HAP-1 (cell line): Measurements from ENCODE around the gene DMXL1.
"Not testable (repeated sequence)": the region's sequence is repeated elsewhere in the genome, so short reads cannot be mapped to it uniquely, and the experiment has no call there.

ENCODE experiments used
- DNase-seq, 2 experiments: peaks; one replicate each; pipeline ENCODE4 v3.0.0-alpha.2; 2016 to 2020; ENCODE audit warnings: low spot score in 2 of 2
- H3K27me3 ChIP-seq: fragments of 250-450 bp; sonication (Bioruptor Pico); 2 replicates; pipeline ENCODE4 v1.5.1; 2020; ENCODE audit warnings: low read depth, mild to moderate bottlenecking, moderate library complexity
- H3K36me3 ChIP-seq: fragments of 250-450 bp; sonication (Bioruptor Pico); replicated peaks from 2 replicates; pipeline ENCODE4 v1.5.1; 2020; ENCODE audit warnings: mild to moderate bottlenecking
- H3K4me1 ChIP-seq: fragments of 250-450 bp; sonication (Bioruptor Pico); 2 replicates; pipeline ENCODE4 v1.5.1; 2020; ENCODE audit warnings: mild to moderate bottlenecking
- H3K4me3 ChIP-seq: fragments of 250-450 bp; sonication (Bioruptor Pico); 2 replicates; pipeline ENCODE4 v1.5.1; 2020; ENCODE audit warnings: mild to moderate bottlenecking, moderate library complexity
- H3K9me3 ChIP-seq: fragments of 250-450 bp; sonication (Bioruptor Pico); 2 replicates; pipeline ENCODE4 v1.5.1; 2020; ENCODE audit warnings: mild to moderate bottlenecking, moderate library complexity
- in situ Hi-C: fragments of 300-500 bp; cut with MboI; formaldehyde crosslinking; loops from 3 replicates; pipeline ENCODE4 v1.14.3; 2020; ENCODE audit warnings: low sequenced_read_pairs, inconsistent platforms, mixed read lengths

Gene DMXL1

DNA sequence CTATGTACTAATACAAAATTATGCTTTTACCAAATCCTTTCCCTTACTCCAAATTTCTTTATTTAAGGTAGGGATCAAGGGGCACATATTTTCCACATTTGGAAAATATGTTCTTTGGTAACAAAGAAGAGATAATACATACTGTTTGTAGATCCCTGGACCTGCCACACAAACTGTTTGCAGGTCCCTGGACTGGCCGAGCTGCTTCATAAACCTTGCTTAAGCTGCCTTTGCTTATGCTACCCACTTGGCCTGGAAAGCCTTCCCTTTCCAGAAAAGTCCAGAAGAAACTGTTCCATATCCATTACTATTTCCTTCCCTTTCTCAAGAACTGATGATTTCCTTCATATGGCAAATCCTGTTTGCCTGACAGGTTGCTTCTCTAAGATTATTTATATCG, 22.6 kb upstream of the DMXL1 start:
- H3K27me3 ChIP-seq: no peaks in the 10 kb centered on the region
- H3K9me3 ChIP-seq: no peaks in the 10 kb centered on the region
- in situ Hi-C loops: no loop called here
- H3K4me1 ChIP-seq: peaks cover 12% of the 10 kb centered on the region
- H3K36me3 ChIP-seq: no peaks in the 10 kb centered on the region
- H3K4me3 ChIP-seq: no peak overlapping the region
- no peak for DNase-seq

DNA sequence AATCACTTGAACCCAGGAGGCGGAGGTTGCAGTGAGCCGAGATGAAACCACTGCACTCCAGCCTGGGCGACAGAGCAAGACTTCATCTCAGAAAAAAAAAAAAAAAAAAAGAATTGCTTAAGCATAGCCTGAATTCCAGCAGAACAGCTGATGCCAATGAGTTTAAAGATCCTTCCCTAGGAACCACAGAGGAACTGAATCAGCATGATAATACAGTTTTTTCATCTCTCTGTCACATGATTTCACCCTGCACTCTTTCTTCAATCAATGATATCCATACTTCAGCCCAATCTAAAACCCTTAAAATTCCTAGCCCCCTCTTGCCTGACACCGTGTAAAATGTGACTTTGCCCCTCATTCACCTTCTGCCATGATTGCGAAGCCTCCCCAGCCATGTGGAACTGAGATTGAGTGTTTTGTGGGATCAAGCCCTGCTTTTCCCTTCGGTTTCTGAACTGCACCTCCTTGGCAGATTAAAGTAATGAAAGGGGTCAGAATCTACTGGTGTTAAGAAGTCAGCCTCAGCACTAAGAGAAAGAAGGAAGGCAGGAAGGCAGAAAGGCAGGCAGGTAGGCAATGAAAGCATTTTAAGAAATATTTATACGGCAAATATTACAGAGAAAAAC, 20.9 kb upstream of the DMXL1 start:
- DNase-seq: peak; percentile 29 to 84
- H3K4me1 ChIP-seq: peaks cover 12% of the 10 kb centered on the region
- no peaks in the 10 kb centered on the region for H3K36me3 ChIP-seq
- H3K27me3 ChIP-seq: no peaks in the 10 kb centered on the region
- no peak overlapping the region for H3K4me3 ChIP-seq
- in situ Hi-C loops: no loop called here
- no peaks in the 10 kb centered on the region for H3K9me3 ChIP-seq

DNA sequence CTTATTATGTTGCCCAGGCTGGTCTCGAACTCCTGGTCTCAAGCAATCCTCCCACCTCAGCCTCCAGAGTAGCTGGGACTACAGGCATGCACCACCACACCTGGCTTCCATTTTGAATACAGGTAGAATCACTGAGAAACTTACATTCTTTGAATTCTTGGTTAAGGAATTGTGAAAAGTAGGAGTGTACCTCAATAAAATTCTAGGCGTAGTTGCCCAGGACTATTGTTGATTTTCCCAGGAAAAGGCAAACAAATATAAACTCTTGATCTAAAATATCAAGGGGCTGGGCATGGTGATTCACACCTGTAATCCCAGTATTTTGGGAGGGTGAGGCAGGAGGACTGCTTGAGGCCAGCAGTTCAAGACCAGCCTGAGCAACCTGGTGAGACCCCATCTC, 16.8 kb upstream of the DMXL1 start:
- Histone ChIP-seq H3K36me3 (no peaks in the 10 kb centered on the region), H3K9me3 (no peaks in the 10 kb centered on the region), H3K27me3 (no peaks in the 10 kb centered on the region), H3K4me1 (peaks cover 12% of the 10 kb centered on the region), H3K4me3 (no peak overlapping the region)
- no peak for DNase-seq
- in situ Hi-C loops: no loop called here

DNA sequence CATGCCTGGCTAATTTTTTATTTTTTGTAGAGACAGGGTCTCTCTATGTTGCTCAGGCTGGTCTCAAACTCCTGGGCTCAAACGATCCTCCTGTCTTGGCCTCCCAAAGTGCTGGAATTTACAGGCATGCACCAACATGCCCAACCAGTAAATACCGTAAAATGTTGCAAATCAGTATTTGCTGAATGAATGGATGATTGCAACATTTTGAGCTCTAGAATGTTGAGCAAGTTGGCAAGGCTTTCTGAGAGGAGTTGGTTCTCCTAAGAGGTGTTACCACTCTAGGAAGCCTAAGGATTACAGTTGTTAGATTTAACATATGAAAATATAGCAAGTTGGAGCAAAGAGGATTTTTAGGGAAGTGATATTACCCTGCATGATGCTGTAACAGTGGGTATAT, 15.6 kb upstream of the DMXL1 start:
- Histone ChIP-seq H3K4me1 (peaks cover 4% of the 10 kb centered on the region), H3K27me3 (no peaks in the 10 kb centered on the region), H3K36me3 (no peaks in the 10 kb centered on the region), H3K9me3 (no peaks in the 10 kb centered on the region), H3K4me3 (no peak overlapping the region)
- in situ Hi-C loops: no loop called here
- DNase-seq: no peak

DNA sequence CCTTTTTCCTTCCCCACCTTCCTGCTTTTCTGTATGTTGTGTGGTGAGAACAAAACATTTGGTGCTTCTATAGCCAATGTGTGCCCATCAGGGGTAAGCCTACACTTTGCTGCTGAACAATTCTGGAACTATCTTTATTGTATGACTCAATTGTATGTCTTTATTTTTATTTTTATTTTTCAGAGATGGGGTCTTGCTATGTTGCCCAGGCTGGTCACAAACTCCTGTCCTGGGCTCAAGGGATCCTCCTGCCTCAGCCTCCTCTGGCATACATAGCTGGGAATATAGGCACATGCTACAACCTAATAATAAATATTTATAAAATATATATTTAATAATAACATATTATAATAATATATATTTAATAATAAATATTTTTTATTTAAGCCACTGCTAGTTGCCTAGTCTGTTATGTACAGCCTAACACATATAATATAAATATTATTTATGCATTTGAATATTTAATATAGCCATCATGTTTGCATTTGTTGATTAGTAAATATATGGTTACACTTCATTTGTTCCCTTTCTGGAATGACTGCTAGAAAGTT, 11.8 kb upstream of the DMXL1 start:
- no peak for DNase-seq
- Histone ChIP-seq H3K4me3 (no peak overlapping the region), H3K27me3 (no peaks in the 10 kb centered on the region), H3K4me1 (peaks cover 6% of the 10 kb centered on the region), H3K9me3 (no peaks in the 10 kb centered on the region), H3K36me3 (no peaks in the 10 kb centered on the region)
- in situ Hi-C loops: no loop called here

DNA sequence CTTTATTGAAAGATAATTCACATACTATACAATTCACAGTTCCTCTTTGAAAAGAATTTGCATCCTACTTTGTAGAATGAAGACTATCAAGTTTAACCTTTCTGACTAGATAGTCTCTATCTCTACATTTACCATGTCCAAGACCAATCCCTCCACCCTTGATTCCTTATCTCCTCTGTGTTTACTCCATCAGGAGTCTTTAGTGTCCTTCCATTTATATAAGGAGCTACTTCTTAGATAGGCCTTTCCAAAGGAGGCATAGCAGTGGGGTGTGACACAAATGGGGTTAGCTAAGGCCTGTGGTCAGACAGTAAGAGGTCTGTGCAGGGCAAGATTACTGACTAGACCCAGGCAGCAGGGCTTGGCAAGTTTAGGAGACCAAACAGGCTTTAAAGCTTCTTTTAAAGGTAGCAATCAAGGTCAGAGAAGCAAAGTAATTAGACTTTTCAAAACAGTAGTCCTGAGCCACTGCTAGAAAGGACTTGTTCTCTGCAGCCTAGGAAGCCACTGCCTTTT, 11.1 kb upstream of the DMXL1 start:
- Histone ChIP-seq H3K4me1 (peaks cover 8% of the 10 kb centered on the region), H3K9me3 (no peaks in the 10 kb centered on the region), H3K27me3 (no peaks in the 10 kb centered on the region), H3K4me3 (no peak overlapping the region), H3K36me3 (no peaks in the 10 kb centered on the region)
- no peak for DNase-seq
- in situ Hi-C loops: no loop called here

DNA sequence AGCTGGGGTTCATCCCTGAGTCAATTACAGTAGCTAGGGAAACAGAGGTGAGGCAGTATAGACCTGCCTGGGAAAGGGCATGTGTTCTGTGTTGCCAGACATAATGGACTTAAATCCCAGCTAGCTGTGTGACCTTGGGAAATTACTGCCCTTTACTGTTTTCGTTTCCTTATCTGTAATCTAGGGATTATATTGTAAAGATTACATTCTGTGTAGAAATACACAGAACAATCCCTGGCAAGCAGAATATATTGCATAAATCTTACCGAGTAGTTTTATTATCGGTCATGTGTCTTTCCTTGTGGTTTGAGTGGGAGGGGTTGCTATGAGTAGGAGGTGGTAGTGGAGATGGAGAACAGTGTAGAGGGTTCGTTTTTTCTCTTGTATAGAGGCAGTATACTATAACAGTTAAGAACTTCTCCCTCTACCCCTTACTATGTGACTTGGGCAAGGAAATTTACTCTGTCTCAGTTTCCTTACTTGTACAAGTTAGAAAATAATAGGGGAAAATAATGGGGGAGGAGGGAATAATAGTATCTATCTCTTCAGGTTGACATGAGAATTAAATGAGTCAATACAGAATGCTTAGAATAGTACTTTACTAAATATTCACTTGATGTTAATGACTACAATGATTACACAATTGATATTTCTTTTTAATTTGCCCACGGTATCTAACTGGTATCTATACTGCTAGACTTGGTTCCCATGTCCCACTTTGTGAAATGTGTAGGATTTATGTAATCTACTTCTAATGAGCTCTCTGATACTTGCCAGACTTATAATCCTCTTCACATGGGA, 7.1 kb upstream of the DMXL1 start:
- in situ Hi-C loops: no loop called here
- DNase-seq: peak in 1 of 2 experiments; percentile 47

DNA sequence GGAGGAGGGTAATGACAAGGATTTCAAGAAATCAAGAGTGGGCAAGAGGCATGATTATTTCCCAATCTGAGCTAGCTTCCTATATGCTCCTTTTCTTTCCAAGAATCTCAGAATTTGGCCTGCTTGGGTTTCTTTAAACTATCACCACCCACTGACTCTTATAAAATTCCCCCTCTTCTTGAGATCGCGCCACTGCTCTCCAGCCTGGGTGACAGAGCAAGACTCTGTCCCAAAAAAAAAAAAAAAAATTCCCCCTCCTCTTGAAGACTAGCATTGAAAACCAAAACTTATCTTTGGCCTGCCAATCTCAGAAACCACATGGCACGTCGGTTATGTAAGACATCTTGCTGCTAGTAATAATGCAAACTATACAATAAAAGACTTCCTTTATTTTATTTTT, 3.4 kb upstream of the DMXL1 start:
- Histone ChIP-seq H3K9me3 (no peaks in the 10 kb centered on the region), H3K27me3 (no peaks in the 10 kb centered on the region), H3K4me3 (no peak overlapping the region), H3K4me1 (peaks cover 11% of the 10 kb centered on the region), H3K36me3 (no peaks in the 10 kb centered on the region)
- in situ Hi-C loops: no loop called here
- no peak for DNase-seq

More for the DNA sequence above, 7.1 kb upstream of the DMXL1 start:
- Histone ChIP-seq H3K36me3 (no peaks in the 10 kb centered on the region), H3K4me3 (no peak overlapping the region), H3K27me3 (no peaks in the 10 kb centered on the region), H3K9me3 (no peaks in the 10 kb centered on the region), H3K4me1 (peaks cover 8% of the 10 kb centered on the region)

DNA sequence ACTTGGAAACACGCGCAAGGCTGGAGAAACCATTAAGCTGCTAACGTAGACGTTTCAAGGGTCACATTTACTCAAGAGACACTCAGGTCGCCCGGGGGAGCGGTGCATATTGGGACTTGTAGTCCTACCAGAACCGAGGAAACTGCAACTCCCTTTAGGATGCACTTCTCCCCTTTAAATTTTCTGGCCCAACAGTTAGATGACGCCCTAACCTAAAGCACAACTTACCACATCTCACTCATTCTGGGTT, 384 bp upstream of the DMXL1 start:
- peaks cover 15% of the 10 kb centered on the region for H3K4me1 ChIP-seq
- no peak for DNase-seq
- no peaks in the 10 kb centered on the region for H3K27me3 ChIP-seq
- H3K4me3 ChIP-seq: peak overlapping the region; percentile 80
- in situ Hi-C loops: no loop called here
- no peaks in the 10 kb centered on the region for H3K9me3 ChIP-seq
- no peaks in the 10 kb centered on the region for H3K36me3 ChIP-seq

DNA sequence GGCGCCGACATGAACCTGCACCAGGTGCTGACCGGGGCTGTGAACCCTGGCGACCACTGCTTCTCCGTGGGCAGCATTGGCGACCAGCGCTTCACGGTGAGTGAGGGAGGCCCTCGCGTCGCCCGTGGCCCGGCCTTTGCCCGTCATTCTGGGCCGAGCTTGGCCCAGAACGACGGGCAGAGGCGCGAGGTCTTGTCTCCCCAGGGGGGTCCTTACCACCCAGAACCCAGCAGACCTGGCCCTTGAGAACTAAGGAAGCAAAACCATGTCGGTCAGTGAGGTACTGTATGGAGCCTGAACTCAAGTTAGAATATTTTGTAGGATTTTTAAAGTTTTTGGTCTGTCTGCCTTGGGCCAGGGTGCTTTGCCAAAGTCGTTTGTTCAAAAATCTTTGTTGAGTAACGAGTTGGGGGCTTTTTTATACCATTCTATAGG, 691 bp downstream of the DMXL1 start:
- Histone ChIP-seq H3K4me3 (peak overlapping the region; percentile 80), H3K36me3 (no peaks in the 10 kb centered on the region), H3K4me1 (peaks cover 20% of the 10 kb centered on the region), H3K27me3 (no peaks in the 10 kb centered on the region), H3K9me3 (no peaks in the 10 kb centered on the region)
- DNase-seq: no peak
- in situ Hi-C loops: no loop called here

DNA sequence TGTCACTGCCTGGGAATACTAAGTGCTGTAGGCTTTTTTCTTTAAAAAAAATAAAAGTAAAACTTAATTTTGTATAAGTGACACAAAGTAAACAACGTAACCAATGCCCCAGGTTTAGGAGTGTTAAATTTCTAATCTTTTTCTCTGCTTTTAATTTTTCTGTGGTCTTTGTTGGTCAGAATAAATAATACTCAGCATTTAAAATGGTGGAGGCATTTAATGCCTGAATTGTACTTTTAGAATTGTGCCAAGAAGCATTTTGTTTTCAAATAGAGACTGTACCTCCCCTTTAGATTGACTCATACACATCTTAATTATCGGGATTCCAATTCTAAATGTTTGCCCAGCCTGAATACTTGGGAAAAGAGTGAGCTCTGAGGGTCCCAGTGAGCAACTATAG, 1.6 kb downstream of the DMXL1 start:
- in situ Hi-C loops: no loop called here
- H3K4me3 ChIP-seq: peak overlapping the region; percentile 80
- H3K9me3 ChIP-seq: no peaks in the 10 kb centered on the region
- peaks cover 21% of the 10 kb centered on the region for H3K4me1 ChIP-seq
- no peaks in the 10 kb centered on the region for H3K27me3 ChIP-seq
- H3K36me3 ChIP-seq: no peaks in the 10 kb centered on the region
- DNase-seq: no peak

DNA sequence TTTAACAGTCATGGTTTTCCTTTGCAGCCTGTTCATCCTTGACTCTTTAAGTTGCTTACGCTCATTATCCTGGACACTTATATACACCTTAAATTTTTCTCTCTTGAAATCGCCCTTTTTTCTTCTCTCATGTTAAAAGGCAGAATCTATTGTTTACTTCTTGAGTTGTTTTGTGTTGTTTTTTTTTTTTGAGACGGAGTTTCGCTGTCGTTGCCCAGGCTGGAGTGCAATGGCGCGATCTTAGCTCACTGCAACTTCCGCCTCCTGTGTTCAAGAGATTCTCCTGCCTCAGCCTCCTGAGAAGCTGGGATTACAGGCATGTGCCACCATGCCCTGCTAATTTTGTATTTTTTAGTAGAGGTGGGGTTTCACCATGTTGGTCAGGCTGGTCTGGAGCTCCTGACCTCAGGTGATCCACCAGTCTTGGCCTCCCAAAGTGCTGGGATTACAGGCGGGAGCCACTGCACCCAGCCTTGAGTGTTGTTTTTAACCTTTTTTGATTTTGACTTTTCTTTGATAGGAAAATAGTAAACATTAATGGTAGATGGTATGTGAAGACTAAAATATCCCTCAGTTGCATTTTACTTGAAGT, 3.0 kb downstream of the DMXL1 start:
- H3K27me3 ChIP-seq, in situ Hi-C loops, H3K36me3 ChIP-seq, DNase-seq, H3K4me3 ChIP-seq, H3K9me3 ChIP-seq: not testable (repeated sequence)
- peaks cover 33% of the 10 kb centered on the region for H3K4me1 ChIP-seq

DNA sequence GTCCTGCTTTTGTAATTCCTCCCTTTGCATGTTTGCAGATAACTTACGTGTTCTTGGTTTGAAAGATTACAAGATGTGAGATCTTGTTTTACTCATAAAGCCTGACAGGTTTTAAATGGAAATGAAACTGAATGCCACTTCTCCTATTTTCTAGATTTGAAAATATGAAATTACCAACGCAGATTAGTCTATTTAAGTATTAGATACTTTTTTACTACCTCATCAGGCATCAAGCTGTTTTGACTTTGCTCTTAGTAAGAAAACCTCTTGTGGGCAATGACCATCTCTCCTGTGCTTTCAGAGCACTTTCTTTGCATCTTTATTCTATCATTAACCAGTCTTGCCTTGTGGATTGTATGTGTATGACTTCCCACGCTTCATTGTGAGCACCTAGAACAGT, 3.5 kb downstream of the DMXL1 start:
- no peaks in the 10 kb centered on the region for H3K36me3 ChIP-seq
- DNase-seq: no peak
- H3K27me3 ChIP-seq: no peaks in the 10 kb centered on the region
- no peaks in the 10 kb centered on the region for H3K9me3 ChIP-seq
- in situ Hi-C loops: no loop called here
- peaks cover 39% of the 10 kb centered on the region for H3K4me1 ChIP-seq
- H3K4me3 ChIP-seq: no peak overlapping the region

DNA sequence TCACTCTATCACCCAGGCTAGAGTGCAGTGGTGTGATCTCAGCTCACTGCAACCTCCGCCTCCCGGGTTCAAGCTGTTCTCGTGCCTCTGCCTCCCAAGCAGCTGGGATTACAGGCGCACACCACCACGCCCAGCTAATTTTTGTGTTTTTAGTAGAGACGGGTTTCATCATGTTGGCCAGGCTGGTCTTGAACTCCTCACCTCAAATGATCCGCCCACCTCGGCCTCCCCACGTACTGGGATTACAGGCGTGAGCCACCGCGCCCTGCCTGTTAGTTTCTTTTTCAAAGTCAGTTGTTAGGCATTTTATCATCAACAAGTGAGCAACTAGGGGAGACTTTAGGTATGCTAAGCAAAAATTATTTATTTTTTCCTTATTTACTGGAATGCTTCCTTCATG, 4.4 kb downstream of the DMXL1 start:
- in situ Hi-C loops, H3K4me3 ChIP-seq, H3K9me3 ChIP-seq, H3K27me3 ChIP-seq, H3K36me3 ChIP-seq, DNase-seq: not testable (repeated sequence)
- H3K4me1 ChIP-seq: peaks cover 44% of the 10 kb centered on the region
